ENCODE results near the gene LMF1. TPM values are rescaled to one million over a fixed set of nuclear protein-coding genes. Genes with fewer than 3 reads are reported as not detected.

LMF1 gene
- total RNA-seq, 1 donor from 2014 or later = 21.4 TPM

GRCh38 chr16:912684-913613, 57.8 kb downstream of the LMF1 start:
- H3K4me3 Mint-ChIP-seq = no peak overlapping the region
- TF ChIP-seq CTCF (conservative IDR thresholded peaks at IDR 0.05) = no peak
- no peak for DNase-seq (ENCODE audit: extremely low spot score, unreplicated experiment)
- peaks cover 5% of the 10 kb centered on the region for H3K36me3 Mint-ChIP-seq
- peaks cover 3% of the 10 kb centered on the region for H3K4me1 Mint-ChIP-seq (ENCODE audit: unreplicated experiment)
- H3K27ac Mint-ChIP-seq = no peak overlapping the region
- no peaks in the 10 kb centered on the region for H3K9me3 Mint-ChIP-seq
- no peaks in the 10 kb centered on the region for H3K27me3 Mint-ChIP-seq

- TF ChIP-seq CTCF (conservative IDR thresholded peaks at IDR 0.05) = no peak
- no peak for DNase-seq (ENCODE audit: extremely low spot score, unreplicated experiment)
- Mint-ChIP-seq H3K27ac (no peak overlapping the region), H3K4me1 (ENCODE audit: unreplicated experiment) (no peaks in the 10 kb centered on the region), H3K27me3 (no peaks in the 10 kb centered on the region), H3K9me3 (no peaks in the 10 kb centered on the region), H3K4me3 (no peak overlapping the region), H3K36me3 (peaks cover 5% of the 10 kb centered on the region)
Observed at GRCh38 chr16:912322-912683, 58.5 kb downstream of the LMF1 start.

GRCh38 chr16:911604-912321, 59.0 kb downstream of the LMF1 start:
- Mint-ChIP-seq H3K9me3 (peaks cover under 1% of the 10 kb centered on the region), H3K27ac (no peak overlapping the region), H3K36me3 (peaks cover 7% of the 10 kb centered on the region), H3K27me3 (no peaks in the 10 kb centered on the region), H3K4me3 (no peak overlapping the region), H3K4me1 (ENCODE audit: unreplicated experiment) (no peaks in the 10 kb centered on the region)
- DNase-seq (ENCODE audit: extremely low spot score, unreplicated experiment) = no peak
- no peak for TF ChIP-seq CTCF (conservative IDR thresholded peaks at IDR 0.05)

GRCh38 chr16:911101-911500, 59.7 kb downstream of the LMF1 start:
- Mint-ChIP-seq H3K27ac (no peak overlapping the region), H3K27me3 (no peaks in the 10 kb centered on the region), H3K36me3 (peaks cover 14% of the 10 kb centered on the region), H3K4me1 (ENCODE audit: unreplicated experiment) (no peaks in the 10 kb centered on the region), H3K9me3 (peaks cover 5% of the 10 kb centered on the region), H3K4me3 (no peak overlapping the region)
- no peak for DNase-seq (ENCODE audit: extremely low spot score, unreplicated experiment)
- TF ChIP-seq CTCF (conservative IDR thresholded peaks at IDR 0.05) = no peak

- no peak for TF ChIP-seq CTCF (conservative IDR thresholded peaks at IDR 0.05)
- Mint-ChIP-seq H3K27ac (no peak overlapping the region), H3K9me3 (peaks cover 5% of the 10 kb centered on the region), H3K36me3 (peaks cover 23% of the 10 kb centered on the region), H3K27me3 (no peaks in the 10 kb centered on the region), H3K4me3 (no peak overlapping the region), H3K4me1 (ENCODE audit: unreplicated experiment) (no peaks in the 10 kb centered on the region)
- DNase-seq (ENCODE audit: extremely low spot score, unreplicated experiment) = no peak
Observed at GRCh38 chr16:910181-910580, 60.6 kb downstream of the LMF1 start.
